ENCODE results near the gene TFB1M.
A peak's percentile ranks its signal among the peaks of the same experiment; 100 is the strongest.

TFB1M gene

GRCh38 chr6:155228546-155229166 lies 85.6 kb downstream of the TFB1M start:
- no peak overlapping the region for H2BK12ac ChIP-seq (ENCODE audit: low read length in 2 of 2)
- no peak overlapping the region for H3K23ac ChIP-seq (ENCODE audit: low read length in 2 of 2)
- no peak overlapping the region for H3K4me3 ChIP-seq (ENCODE audit: insufficient read depth in 1 of 2, low read depth in 1 of 2, low read length in 2 of 2)
- H3K27ac ChIP-seq (ENCODE audit: low read length, poor library complexity, severe bottlenecking) = no peak overlapping the region
- H3K9ac ChIP-seq (ENCODE audit: low read length) = peak overlapping the region; percentile 10
- no peak overlapping the region for H3K4ac ChIP-seq (ENCODE audit: low read depth in 1 of 2, low read length in 2 of 2)
- H3K4me2 ChIP-seq (ENCODE audit: low read length, poor library complexity, severe bottlenecking) = no peak overlapping the region
- no peak overlapping the region for H3K14ac ChIP-seq (ENCODE audit: low read length in 2 of 2)
- H2AFZ ChIP-seq (ENCODE audit: low read depth, low read length) = no peak overlapping the region
- no peak overlapping the region for H2BK5ac ChIP-seq (ENCODE audit: low read depth, low read length, poor library complexity, severe bottlenecking)
- H3K18ac ChIP-seq (ENCODE audit: low read depth in 1 of 2, low read length in 2 of 2) = no peak overlapping the region
- H2AK5ac ChIP-seq (ENCODE audit: low read length, severe bottlenecking) = no peak overlapping the region
- H3K27me3 ChIP-seq (ENCODE audit: control insufficient read depth in 1 of 2, insufficient read depth in 1 of 2, low read length in 2 of 2) = no peaks in the 10 kb centered on the region
- peak overlapping the region; percentile 4 for H4K91ac ChIP-seq (ENCODE audit: low read length)
- no peak overlapping the region for H2BK15ac ChIP-seq (ENCODE audit: low read depth, poor library complexity, severe bottlenecking)
- H4K8ac ChIP-seq (ENCODE audit: low read length) = no peak overlapping the region
- WGBS = 95% methylated on average over 13 of the region's 13 CpGs
- DNase-seq = no peak
- no peak overlapping the region for H2BK120ac ChIP-seq (ENCODE audit: low read depth, low read length)
- H3K79me1 ChIP-seq (replicated peaks; ENCODE audit: low read length, poor library complexity, severe bottlenecking) = no peaks in the 10 kb centered on the region
- H3K4me1 ChIP-seq (ENCODE audit: control insufficient read depth, insufficient read depth, low read depth, low read length) = peaks cover 5% of the 10 kb centered on the region
- no peaks in the 10 kb centered on the region for H3K9me3 ChIP-seq (ENCODE audit: control insufficient read depth, low read length)
- no peaks in the 10 kb centered on the region for H3K36me3 ChIP-seq (ENCODE audit: control insufficient read depth in 1 of 2, insufficient read depth in 2 of 2, low read depth in 1 of 2, low read length in 2 of 2)

GRCh38 chr6:155227046-155227445 lies 87.2 kb downstream of the TFB1M start:
- Histone ChIP-seq H3K27me3 (ENCODE audit: control insufficient read depth in 1 of 2, insufficient read depth in 1 of 2, low read length in 2 of 2) (no peaks in the 10 kb centered on the region), H3K4me2 (ENCODE audit: low read length, poor library complexity, severe bottlenecking) (no peak overlapping the region), H2BK12ac (ENCODE audit: low read length in 2 of 2) (no peak overlapping the region), H3K4me1 (ENCODE audit: control insufficient read depth, insufficient read depth, low read depth, low read length) (peaks cover 7% of the 10 kb centered on the region), H2BK5ac (ENCODE audit: low read depth, low read length, poor library complexity, severe bottlenecking) (no peak overlapping the region), H3K4ac (ENCODE audit: low read depth in 1 of 2, low read length in 2 of 2) (no peak overlapping the region), H3K18ac (ENCODE audit: low read depth in 1 of 2, low read length in 2 of 2) (no peak overlapping the region), H3K36me3 (ENCODE audit: control insufficient read depth in 1 of 2, insufficient read depth in 2 of 2, low read depth in 1 of 2, low read length in 2 of 2) (no peaks in the 10 kb centered on the region), H2BK120ac (ENCODE audit: low read depth, low read length) (no peak overlapping the region), H2BK15ac (ENCODE audit: low read depth, poor library complexity, severe bottlenecking) (no peak overlapping the region), H4K91ac (ENCODE audit: low read length) (no peak overlapping the region), H3K27ac (ENCODE audit: low read length, poor library complexity, severe bottlenecking) (no peak overlapping the region), H3K9me3 (ENCODE audit: control insufficient read depth, low read length) (no peaks in the 10 kb centered on the region), H4K8ac (ENCODE audit: low read length) (no peak overlapping the region), H3K4me3 (ENCODE audit: insufficient read depth in 1 of 2, low read depth in 1 of 2, low read length in 2 of 2) (no peak overlapping the region), H2AFZ (ENCODE audit: low read depth, low read length) (no peak overlapping the region), H3K9ac (ENCODE audit: low read length) (no peak overlapping the region), H3K79me1 (replicated peaks; ENCODE audit: low read length, poor library complexity, severe bottlenecking) (no peaks in the 10 kb centered on the region), H2AK5ac (ENCODE audit: low read length, severe bottlenecking) (no peak overlapping the region), H3K23ac (ENCODE audit: low read length in 2 of 2) (no peak overlapping the region), H3K14ac (ENCODE audit: low read length in 2 of 2) (no peak overlapping the region)
- no peak for DNase-seq
- 88% methylated on average over 4 of the region's 4 CpGs for WGBS

GRCh38 chr6:155224618-155225017 lies 89.7 kb downstream of the TFB1M start:
- Histone ChIP-seq H3K18ac (ENCODE audit: low read depth in 1 of 2, low read length in 2 of 2) (peak overlapping the region in 1 of 2 experiments; percentile 63), H2BK120ac (ENCODE audit: low read depth, low read length) (no peak overlapping the region), H3K23ac (ENCODE audit: low read length in 2 of 2) (no peak overlapping the region), H3K4ac (ENCODE audit: low read depth in 1 of 2, low read length in 2 of 2) (no peak overlapping the region), H3K4me2 (ENCODE audit: low read length, poor library complexity, severe bottlenecking) (no peak overlapping the region), H3K4me1 (ENCODE audit: control insufficient read depth, insufficient read depth, low read depth, low read length) (peaks cover 7% of the 10 kb centered on the region), H3K4me3 (ENCODE audit: insufficient read depth in 1 of 2, low read depth in 1 of 2, low read length in 2 of 2) (no peak overlapping the region), H2AFZ (ENCODE audit: low read depth, low read length) (no peak overlapping the region), H2BK5ac (ENCODE audit: low read depth, low read length, poor library complexity, severe bottlenecking) (no peak overlapping the region), H3K9me3 (ENCODE audit: control insufficient read depth, low read length) (no peaks in the 10 kb centered on the region), H4K8ac (ENCODE audit: low read length) (peak overlapping the region; percentile 29), H2BK12ac (ENCODE audit: low read length in 2 of 2) (peak overlapping the region in 1 of 2 experiments; percentile 50), H3K27ac (ENCODE audit: low read length, poor library complexity, severe bottlenecking) (no peak overlapping the region), H2BK15ac (ENCODE audit: low read depth, poor library complexity, severe bottlenecking) (no peak overlapping the region), H4K91ac (ENCODE audit: low read length) (no peak overlapping the region), H3K9ac (ENCODE audit: low read length) (no peak overlapping the region), H3K14ac (ENCODE audit: low read length in 2 of 2) (no peak overlapping the region), H3K36me3 (ENCODE audit: control insufficient read depth in 1 of 2, insufficient read depth in 2 of 2, low read depth in 1 of 2, low read length in 2 of 2) (no peaks in the 10 kb centered on the region), H3K27me3 (ENCODE audit: control insufficient read depth in 1 of 2, insufficient read depth in 1 of 2, low read length in 2 of 2) (no peaks in the 10 kb centered on the region), H2AK5ac (ENCODE audit: low read length, severe bottlenecking) (peak overlapping the region; percentile 27), H3K79me1 (replicated peaks; ENCODE audit: low read length, poor library complexity, severe bottlenecking) (no peaks in the 10 kb centered on the region)
- WGBS = 96% methylated on average over 6 of the region's 7 CpGs
- DNase-seq = no peak

DNA sequence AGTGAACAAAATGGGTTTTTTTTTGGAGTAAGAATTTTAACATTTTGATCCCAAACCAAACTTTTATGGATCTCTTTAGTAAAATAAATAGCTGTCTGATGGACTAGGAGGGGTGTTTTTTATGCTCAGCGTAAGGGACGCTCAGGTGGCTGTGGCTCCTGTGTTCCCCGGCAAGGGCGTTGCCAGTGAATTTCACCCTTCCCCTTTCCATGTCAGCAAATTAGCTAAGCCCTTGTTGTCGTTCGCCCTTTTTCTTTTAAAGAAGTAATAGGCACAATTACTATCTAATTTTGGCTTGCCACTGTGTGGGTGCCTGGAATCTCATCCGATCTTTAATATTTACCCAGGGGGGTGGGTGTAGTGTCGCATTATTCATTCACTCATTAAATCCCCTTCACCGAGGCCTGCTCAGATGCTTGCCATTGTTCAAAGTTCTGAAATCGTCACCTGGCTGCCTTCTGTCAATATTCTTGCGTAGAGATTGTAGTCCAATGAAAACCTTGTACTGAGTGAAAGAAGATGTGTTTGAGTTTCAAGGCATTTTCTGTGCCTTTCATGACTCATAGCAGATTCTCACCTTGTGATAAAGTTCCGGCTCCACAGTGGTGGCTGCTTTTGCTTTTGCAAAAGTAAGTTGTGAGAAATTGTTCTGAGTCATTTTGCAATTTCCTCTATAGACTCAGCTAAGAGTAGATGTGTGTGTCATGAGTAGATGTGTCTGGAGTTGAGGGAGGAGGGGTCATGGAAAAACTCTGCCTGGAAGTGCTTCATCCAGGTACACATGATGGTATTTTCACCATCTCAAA lies 90.4 kb downstream of the TFB1M start:
- DNase-seq = peak; percentile 89

More for the DNA sequence above, 90.4 kb downstream of the TFB1M start:
- H3K23ac ChIP-seq (ENCODE audit: low read length in 2 of 2) = no peak overlapping the region
- no peaks in the 10 kb centered on the region for H3K9me3 ChIP-seq (ENCODE audit: control insufficient read depth, low read length)
- H4K91ac ChIP-seq (ENCODE audit: low read length) = peak overlapping the region; percentile 43
- H3K18ac ChIP-seq (ENCODE audit: low read depth in 1 of 2, low read length in 2 of 2) = no peak overlapping the region
- H3K14ac ChIP-seq (ENCODE audit: low read length in 2 of 2) = no peak overlapping the region
- H2BK12ac ChIP-seq (ENCODE audit: low read length in 2 of 2) = no peak overlapping the region
- no peak overlapping the region for H2BK5ac ChIP-seq (ENCODE audit: low read depth, low read length, poor library complexity, severe bottlenecking)
- H3K4me3 ChIP-seq (ENCODE audit: insufficient read depth in 1 of 2, low read depth in 1 of 2, low read length in 2 of 2) = no peak overlapping the region
- H2BK15ac ChIP-seq (ENCODE audit: low read depth, poor library complexity, severe bottlenecking) = no peak overlapping the region
- H4K8ac ChIP-seq (ENCODE audit: low read length) = no peak overlapping the region
- no peaks in the 10 kb centered on the region for H3K36me3 ChIP-seq (ENCODE audit: control insufficient read depth in 1 of 2, insufficient read depth in 2 of 2, low read depth in 1 of 2, low read length in 2 of 2)
- WGBS = 68% methylated on average over 9 of the region's 12 CpGs
- H3K79me1 ChIP-seq (replicated peaks; ENCODE audit: low read length, poor library complexity, severe bottlenecking) = no peaks in the 10 kb centered on the region
- H3K4me1 ChIP-seq (ENCODE audit: control insufficient read depth, insufficient read depth, low read depth, low read length) = peaks cover 7% of the 10 kb centered on the region
- peak overlapping the region; percentile 10 for H3K9ac ChIP-seq (ENCODE audit: low read length)
- H2AK5ac ChIP-seq (ENCODE audit: low read length, severe bottlenecking) = peak overlapping the region; percentile 17
- no peaks in the 10 kb centered on the region for H3K27me3 ChIP-seq (ENCODE audit: control insufficient read depth in 1 of 2, insufficient read depth in 1 of 2, low read length in 2 of 2)
- peak overlapping the region; percentile 48 for H3K27ac ChIP-seq (ENCODE audit: low read length, poor library complexity, severe bottlenecking)
- no peak overlapping the region for H2AFZ ChIP-seq (ENCODE audit: low read depth, low read length)
- no peak overlapping the region for H2BK120ac ChIP-seq (ENCODE audit: low read depth, low read length)
- H3K4ac ChIP-seq (ENCODE audit: low read depth in 1 of 2, low read length in 2 of 2) = no peak overlapping the region
- H3K4me2 ChIP-seq (ENCODE audit: low read length, poor library complexity, severe bottlenecking) = no peak overlapping the region

Measured in mesenchymal stem cell (in vitro differentiated cells and primary cell).